Duodenal mucosa (tissue), 2 donors: ENCODE data around the gene MYO7A.

Experiments
- H3K27ac ChIP-seq: one replicate; pipeline ENCODE4 v1.7.0; 2013; ENCODE audit warnings: low read depth, low read length
- H3K27me3 ChIP-seq, 2 donors: one replicate each; pipeline ENCODE4 v1.7.0; 2013; ENCODE audit warnings: low read length in 2 of 2, control low read depth in 1 of 2; ENCODE audit not compliant: insufficient read depth in 2 of 2, control insufficient read depth in 1 of 2
- H3K36me3 ChIP-seq, 2 donors: one replicate each; pipeline ENCODE4 v1.7.0; 2013; ENCODE audit warnings: low read length in 2 of 2, control low read depth in 1 of 2; ENCODE audit not compliant: insufficient read depth in 2 of 2, control insufficient read depth in 1 of 2
- H3K4me1 ChIP-seq, 2 donors: one replicate each; pipeline ENCODE4 v1.7.0; 2013; ENCODE audit warnings: low read length in 2 of 2, control low read depth in 1 of 2; ENCODE audit not compliant: insufficient read depth in 2 of 2, control insufficient read depth in 1 of 2
- H3K4me3 ChIP-seq, 2 donors: one replicate each; pipeline ENCODE4 v1.7.0; 2013; ENCODE audit warnings: low read length in 2 of 2, low read depth in 1 of 2
- H3K9ac ChIP-seq, 2 donors: one replicate each; pipeline ENCODE4 v1.7.0; 2013; ENCODE audit warnings: low read length in 2 of 2, low read depth in 1 of 2
- H3K9me3 ChIP-seq, 2 donors: one replicate each; pipeline ENCODE4 v1.7.0; 2013; ENCODE audit warnings: low read length in 2 of 2, control low read depth in 1 of 2; ENCODE audit not compliant: control insufficient read depth in 1 of 2

The MYO7A gene

DNA sequence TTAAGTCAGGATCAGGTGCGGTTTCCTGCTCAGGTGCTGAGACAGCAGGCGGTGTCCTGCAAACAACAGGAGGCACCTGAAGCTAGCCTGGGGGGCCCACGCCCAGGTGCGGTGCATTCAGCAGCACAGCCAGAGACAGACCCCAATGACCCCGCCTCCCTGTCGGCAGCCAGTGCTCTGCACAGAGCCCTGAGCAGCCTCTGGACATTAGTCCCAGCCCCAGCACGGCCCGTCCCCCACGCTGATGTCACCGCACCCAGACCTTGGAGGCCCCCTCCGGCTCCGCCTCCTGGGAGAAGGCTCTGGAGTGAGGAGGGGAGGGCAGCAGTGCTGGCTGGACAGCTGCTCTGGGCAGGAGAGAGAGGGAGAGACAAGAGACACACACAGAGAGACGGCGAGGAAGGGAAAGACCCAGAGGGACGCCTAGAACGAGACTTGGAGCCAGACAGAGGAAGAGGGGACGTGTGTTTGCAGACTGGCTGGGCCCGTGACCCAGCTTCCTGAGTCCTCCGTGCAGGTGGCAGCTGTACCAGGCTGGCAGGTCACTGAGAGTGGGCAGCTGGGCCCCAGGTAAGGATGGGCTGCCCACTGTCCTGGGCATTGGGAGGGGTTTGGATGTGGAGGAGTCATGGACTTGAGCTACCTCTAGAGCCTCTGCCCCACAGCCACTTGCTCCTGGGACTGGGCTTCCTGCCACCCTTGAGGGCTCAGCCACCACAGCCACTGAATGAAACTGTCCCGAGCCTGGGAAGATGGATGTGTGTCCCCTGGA is at the start of gene MYO7A:
MYO7A (plus strand) TSS at position 327 of the 772 bp plus-strand sequence. CDS start 2,389 bp downstream, outside the sequence.
- Histone ChIP-seq H3K9ac (peak within 1 kb of the TSS; percentile 66 to 70), H3K36me3 (peaks cover 9 to 19% of the 10 kb centered on the region in 2 donors), H3K4me3 (peak within 1 kb of the TSS; percentile 71 to 73), H3K4me1 (peaks cover 23 to 28% of the 10 kb centered on the region in 2 donors), H3K27ac (no peak within 1 kb of the TSS), H3K9me3 (no peaks in the 10 kb centered on the region), H3K27me3 (no peaks in the 10 kb centered on the region)

DNA sequence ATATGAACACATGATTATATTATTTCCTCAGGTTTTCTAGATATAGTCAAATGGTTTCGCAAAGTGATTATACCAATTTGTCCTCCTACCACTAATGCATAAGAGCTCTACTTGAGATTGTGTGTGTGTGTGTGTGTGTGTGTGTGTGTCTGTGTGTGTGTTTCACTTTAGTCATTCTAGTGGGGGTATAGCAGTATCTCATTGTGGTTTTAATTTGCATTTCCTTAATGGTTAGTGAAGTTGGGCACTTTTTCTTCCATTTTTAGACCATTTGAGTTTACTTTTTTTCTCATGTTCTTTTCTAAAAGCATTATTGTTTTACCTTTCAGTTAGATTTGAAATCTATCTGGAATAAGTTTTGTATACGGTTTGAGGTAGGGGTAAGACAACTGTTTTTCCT is 48.4 kb upstream of the MYO7A start:
- Histone ChIP-seq H3K4me3 (no peak overlapping the region), H3K9ac (no peak overlapping the region), H3K36me3 (peaks cover 2 to 11% of the 10 kb centered on the region in 2 donors), H3K4me1 (peaks cover 51 to 60% of the 10 kb centered on the region in 2 donors), H3K9me3 (no peaks in the 10 kb centered on the region), H3K27ac (no peak overlapping the region), H3K27me3 (no peaks in the 10 kb centered on the region)

DNA sequence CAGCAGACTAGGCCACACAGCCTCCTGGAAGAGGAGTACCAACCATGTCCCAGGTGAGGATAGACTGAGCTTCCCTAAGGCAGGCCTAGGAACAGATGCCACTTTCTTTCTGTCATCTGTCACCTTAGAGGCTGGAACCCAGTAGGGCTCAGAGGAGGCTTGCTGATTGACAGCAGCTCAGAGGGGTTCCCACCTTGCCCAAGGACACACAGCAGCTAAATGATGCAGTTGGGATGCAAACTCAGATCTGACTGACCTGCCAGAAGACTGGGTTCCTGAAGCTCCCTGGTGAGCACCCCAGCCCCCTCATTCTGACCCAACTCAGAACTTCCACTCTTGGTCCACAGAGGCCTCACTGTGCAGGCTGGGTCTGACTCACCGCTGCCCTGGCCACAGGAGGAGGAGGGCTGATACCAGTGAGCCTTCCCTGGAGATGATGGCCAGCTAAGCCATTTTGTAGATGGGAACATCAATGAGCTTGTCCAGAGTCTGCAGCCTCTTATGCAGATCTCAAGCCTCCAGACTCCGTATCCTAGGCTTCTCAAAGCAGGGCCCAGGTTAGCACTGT is 47.3 kb upstream of the MYO7A start:
- H3K4me1 ChIP-seq: peaks cover 53 to 60% of the 10 kb centered on the region in 2 donors
- H3K4me3 ChIP-seq: no peak overlapping the region
- H3K9ac ChIP-seq: peak overlapping the region; percentile 15
- no peaks in the 10 kb centered on the region for H3K27me3 ChIP-seq
- H3K9me3 ChIP-seq: no peaks in the 10 kb centered on the region
- no peak overlapping the region for H3K27ac ChIP-seq
- H3K36me3 ChIP-seq: peaks cover 2 to 20% of the 10 kb centered on the region in 2 donors

DNA sequence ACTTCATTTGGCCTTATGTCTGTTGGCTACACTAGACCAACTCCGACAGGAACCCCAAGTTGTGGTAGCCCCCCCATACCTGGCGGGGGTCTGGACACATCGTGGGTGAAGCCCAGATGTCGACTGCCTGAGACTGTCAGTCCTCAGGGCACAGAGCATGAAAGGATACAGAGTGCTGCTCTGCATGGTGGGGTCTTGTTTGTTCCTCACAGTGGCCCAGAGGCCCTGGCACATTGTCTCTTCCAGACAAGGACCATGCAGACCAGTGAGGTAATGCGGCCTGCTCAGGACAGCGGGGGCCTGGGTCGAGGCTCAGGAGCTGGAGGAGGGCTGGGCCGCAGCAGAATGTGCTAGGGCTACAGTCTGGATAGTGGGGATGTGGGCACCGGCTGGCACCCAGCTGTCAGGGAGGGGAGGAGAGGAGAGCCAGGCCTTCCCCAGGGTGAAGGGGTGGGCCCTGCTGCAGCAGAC is 46.6 kb upstream of the MYO7A start:
- Histone ChIP-seq H3K4me1 (peaks cover 60 to 62% of the 10 kb centered on the region in 2 donors), H3K27me3 (no peaks in the 10 kb centered on the region), H3K9ac (peak overlapping the region in 1 of 2 donors; percentile 15), H3K4me3 (no peak overlapping the region), H3K9me3 (no peaks in the 10 kb centered on the region), H3K27ac (no peak overlapping the region), H3K36me3 (peaks cover 2 to 22% of the 10 kb centered on the region in 2 donors)

DNA sequence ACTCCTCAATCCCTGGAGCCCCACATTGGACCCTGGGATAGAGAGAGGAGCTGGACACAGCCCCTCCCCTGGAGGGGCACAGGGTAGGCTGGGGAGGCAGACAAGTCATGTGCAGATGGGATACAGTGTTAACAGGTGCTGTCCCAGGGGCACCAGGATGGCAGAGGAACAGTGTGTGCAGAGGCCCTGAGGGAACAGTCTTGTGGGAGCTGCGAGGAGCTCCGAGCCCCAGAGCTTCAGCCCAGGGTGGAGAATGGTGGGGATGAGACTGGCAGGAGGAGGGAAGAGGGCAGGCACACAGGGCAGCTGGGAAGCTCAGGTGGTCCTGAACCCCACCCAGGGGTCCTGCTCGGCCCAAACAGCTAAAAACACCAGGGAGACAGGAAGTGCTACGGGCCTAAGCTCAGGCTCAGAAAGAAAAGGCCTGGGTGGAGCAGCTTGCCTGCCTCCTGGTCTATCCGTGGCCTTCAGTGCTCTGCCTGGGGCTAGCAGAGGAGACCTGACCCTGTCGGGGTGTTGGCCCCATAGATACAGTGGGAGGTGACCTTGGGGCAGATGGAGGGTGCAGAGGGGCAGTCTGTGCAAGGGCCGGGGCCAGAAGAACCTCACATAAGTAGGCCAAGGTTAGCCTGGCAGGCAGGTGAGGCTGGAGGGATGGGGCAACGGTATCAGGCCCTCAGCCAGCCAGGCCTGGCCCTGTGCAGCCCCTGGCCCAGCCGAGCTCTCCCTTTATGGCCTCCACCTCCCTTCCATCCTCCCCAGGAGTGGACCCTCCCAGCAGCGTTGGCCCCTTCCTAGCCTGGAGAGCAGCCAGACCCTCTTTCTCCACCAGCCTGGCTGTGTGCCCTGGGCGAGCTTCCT is 45.8 kb upstream of the MYO7A start:
- peak overlapping the region; percentile 48 for H3K27ac ChIP-seq
- H3K36me3 ChIP-seq: peaks cover 2 to 22% of the 10 kb centered on the region in 2 donors
- H3K9ac ChIP-seq: peak overlapping the region; percentile 59 to 67
- peaks cover 66 to 67% of the 10 kb centered on the region in 2 donors for H3K4me1 ChIP-seq
- H3K4me3 ChIP-seq: peak overlapping the region; percentile 17 to 40
- no peaks in the 10 kb centered on the region for H3K9me3 ChIP-seq
- no peaks in the 10 kb centered on the region for H3K27me3 ChIP-seq

DNA sequence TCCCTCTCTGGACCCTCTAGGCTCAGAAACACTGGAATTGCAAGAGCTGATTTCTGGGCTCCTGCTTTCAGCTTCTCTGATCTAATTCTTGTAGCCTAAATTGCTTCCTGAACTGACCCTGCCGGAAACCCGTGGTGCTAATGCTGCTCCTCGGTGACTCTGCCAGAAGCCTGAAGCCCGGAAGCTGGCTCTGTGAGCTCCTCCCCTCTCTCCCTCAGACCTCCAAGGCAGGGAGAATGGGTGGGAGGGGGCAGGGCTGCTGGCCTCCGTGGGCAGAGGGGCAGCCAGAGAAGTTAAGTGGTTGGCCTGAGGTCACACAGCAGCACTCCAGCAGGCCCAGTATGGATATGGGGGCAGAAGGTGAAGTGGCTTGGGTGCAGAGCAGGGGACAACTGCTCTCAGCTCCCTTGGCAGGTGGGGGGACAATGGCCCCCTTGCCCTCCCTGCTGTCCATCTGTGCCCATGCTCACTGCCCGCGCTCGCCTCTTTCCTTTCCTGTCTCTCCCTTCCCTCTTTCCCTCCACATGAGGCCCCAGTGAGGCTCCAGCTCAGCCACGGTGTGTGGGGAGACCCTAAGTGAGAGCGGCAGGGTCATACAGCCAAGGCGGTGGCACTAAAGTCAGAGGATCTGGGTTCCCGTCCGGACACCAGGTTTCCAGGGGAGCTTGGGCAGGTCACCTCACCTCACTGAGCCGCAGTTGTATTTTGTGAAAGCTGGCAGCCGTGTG is 45.0 kb upstream of the MYO7A start:
- Histone ChIP-seq H3K36me3 (peaks cover 2 to 22% of the 10 kb centered on the region in 2 donors), H3K4me3 (peak overlapping the region; percentile 17 to 40), H3K4me1 (peaks cover 74% of the 10 kb centered on the region in 2 donors), H3K27ac (peak overlapping the region; percentile 48), H3K27me3 (no peaks in the 10 kb centered on the region), H3K9ac (peak overlapping the region; percentile 59 to 67), H3K9me3 (no peaks in the 10 kb centered on the region)

DNA sequence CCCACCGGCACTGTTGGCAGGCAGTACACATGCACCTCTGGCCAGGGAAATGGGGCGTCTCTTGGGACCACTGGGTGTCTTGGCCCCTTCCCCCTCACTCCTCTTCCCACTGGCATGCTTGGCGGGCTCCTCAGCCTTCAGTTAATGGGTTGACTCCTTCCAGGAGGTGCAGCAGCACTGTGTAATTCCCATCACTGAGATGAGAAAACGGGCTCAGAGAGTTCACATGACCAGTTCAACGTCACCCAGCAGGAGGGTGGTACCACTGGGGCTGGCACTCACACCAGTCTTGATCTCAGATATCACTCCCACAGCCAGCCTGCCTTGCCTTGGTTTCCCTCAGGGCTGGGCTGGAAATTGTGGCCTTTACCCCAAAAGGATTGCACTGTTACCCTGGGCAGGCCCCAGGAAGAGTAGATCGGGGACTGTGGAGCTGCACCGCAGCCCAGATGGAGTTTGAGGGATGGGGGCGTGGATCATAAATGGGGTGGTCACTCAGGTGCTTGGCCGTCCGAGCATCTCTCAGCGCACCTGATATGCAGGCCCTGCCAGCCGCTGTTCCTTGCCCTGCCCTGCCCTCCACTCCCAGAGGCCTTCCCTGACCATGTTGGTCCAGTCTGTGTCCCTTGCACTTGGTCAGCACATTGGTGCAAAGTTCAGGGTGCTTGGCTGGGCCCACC is 44.3 kb upstream of the MYO7A start:
- Histone ChIP-seq H3K36me3 (peaks cover 2 to 22% of the 10 kb centered on the region in 2 donors), H3K4me3 (no peak overlapping the region), H3K27ac (no peak overlapping the region), H3K9ac (peak overlapping the region; percentile 59 to 67), H3K4me1 (peaks cover 81 to 82% of the 10 kb centered on the region in 2 donors), H3K27me3 (no peaks in the 10 kb centered on the region), H3K9me3 (no peaks in the 10 kb centered on the region)

DNA sequence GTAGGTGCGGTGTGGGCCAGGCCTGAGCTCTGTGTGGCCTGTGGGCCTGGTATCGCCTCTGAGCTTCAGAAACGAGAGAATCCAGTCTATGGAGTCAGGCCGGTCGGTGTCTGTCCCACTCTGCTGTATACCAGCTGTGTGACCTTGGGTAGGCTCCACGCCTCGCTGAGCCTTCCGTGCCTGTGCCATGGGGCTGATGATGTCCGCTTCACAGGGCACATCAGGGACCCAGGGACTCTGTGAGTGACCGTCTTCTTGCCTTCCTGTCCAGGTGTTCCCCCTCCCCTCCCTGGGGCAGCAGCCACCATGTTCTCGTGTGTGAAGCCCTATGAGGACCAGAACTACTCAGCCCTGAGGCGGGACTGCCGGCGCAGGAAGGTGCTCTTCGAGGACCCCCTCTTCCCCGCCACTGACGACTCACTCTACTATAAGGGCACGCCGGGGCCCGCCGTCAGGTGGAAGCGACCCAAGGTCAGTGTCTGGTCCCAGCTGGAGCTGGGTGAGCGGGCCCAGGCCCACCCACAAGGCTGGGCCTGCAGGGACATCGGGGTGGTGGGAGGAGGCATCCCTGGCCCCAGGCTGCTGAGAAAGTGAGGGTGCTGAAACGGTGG is 43.4 kb upstream of the MYO7A start:
- H3K4me3 ChIP-seq: no peak overlapping the region
- peak overlapping the region; percentile 12 to 15 for H3K9ac ChIP-seq
- H3K27me3 ChIP-seq: no peaks in the 10 kb centered on the region
- no peak overlapping the region for H3K27ac ChIP-seq
- H3K4me1 ChIP-seq: peaks cover 89 to 90% of the 10 kb centered on the region in 2 donors
- H3K36me3 ChIP-seq: peaks cover 2 to 25% of the 10 kb centered on the region in 2 donors
- H3K9me3 ChIP-seq: no peaks in the 10 kb centered on the region

DNA sequence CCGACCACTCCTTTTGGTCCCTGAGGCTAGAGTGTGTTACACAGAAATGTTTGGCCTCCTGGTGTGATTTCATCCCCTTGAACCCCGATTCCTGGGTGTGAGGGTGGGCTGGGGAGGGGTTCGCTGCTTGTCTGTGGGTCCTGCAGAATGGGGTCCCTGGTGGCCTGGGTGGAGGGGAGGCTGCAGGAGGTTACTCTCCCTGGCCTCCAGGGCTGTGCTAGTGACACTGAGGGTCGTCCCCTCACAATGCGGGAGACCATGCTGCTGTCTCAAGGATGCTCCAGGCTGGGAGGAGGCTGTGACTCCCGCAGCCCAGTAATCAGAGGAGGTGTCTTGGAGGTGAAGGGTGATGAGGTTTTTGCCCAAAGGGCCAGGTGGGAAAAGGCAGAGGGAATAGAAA is 42.4 kb upstream of the MYO7A start:
- Histone ChIP-seq H3K9me3 (no peaks in the 10 kb centered on the region), H3K27me3 (no peaks in the 10 kb centered on the region), H3K4me1 (peaks cover 93 to 95% of the 10 kb centered on the region in 2 donors), H3K27ac (peak overlapping the region; percentile 93), H3K36me3 (peaks cover 0 to 27% of the 10 kb centered on the region in 2 donors), H3K4me3 (no peak overlapping the region), H3K9ac (peak overlapping the region; percentile 65 to 85)
